Measurements from ENCODE around the gene SERINC3.

Gene SERINC3

GRCh38 chr20:44461142-44461802 is 60.6 kb downstream of the SERINC3 start:
- DNase-seq = no peak

DNA sequence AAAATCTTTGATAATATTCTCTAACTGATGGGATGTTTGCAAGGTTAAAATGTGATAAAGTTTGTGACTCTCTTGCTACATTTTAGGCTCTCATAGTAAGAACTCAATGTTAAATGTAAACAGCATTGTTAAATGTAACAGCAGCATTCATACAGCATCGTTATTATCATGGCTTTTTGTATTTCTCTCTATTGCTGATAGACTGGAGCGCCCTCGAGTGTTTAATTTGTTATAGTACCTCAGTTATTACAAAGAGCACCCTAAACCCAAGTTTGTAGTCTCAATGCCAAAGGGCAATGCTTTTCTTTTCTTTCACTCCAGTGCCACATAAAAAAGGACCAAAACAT is 61.1 kb downstream of the SERINC3 start:
- DNase-seq = peak; percentile 38

- no peak for DNase-seq
Measured at GRCh38 chr20:44459271-44459670, 62.6 kb downstream of the SERINC3 start.

- no peak for DNase-seq
Measured at GRCh38 chr20:44457016-44457415, 64.9 kb downstream of the SERINC3 start.

GRCh38 chr20:44456611-44457010 is 65.3 kb downstream of the SERINC3 start:
- no peak for DNase-seq

- peak; percentile 8 for DNase-seq
Measured at GRCh38 chr20:44455126-44455525, 66.7 kb downstream of the SERINC3 start.

DNA sequence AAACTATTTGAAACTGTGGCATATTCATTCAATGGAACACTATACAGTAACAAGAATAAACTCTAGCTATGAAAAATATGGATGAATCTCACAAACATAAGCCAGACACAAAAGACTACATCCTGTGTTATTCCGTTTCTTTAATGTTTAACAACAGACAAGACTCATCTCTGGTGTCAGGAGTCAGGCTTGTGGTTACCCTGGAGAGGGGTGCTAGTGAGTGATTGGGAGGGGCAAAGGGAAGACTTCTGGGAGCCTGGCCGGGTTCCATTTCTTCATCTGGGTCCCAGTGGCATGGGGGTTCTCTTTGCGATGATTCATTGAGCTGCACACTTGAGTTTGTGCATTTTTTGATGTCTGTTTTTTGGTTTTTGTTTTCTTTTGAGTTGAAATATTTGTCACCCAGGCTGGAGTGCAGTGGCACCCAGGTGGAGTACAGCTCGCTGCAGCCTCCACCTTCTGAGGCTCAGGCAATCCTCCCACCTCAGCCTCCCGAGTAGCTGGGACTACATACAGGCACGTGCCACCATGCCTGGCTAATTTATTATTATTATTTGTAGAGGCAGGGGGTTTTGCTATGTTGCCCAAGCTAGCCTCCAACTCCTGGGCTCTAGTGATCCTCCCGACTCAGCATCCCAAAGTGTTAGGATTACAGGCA is 67.4 kb downstream of the SERINC3 start:
- no peak for DNase-seq

DNA sequence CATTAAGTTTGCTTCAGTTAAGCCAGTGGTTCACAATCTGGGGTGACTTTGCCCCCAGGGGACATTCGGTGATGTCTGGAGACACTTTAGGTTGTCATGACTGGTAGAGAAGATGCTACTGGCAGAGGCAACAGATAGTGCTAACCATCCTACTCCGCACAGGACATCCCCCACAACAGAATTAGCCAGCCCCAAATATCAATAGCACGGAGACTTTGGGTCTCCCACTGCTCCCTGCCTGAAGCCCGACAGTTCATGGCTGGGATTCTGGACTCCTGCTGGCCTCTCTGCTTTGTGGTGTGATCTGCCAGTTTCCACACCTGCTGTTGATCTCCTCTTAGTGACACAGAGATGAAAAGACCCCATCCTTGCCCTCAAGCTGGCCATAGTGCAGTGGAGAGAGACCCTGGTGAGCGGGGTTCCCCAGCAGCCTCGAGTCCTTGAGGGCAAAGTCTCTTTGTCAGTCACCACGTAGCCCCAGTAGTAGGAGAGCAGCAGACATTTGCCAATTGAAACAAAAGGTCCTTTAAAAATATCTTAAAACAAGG is 70.9 kb downstream of the SERINC3 start:
- DNase-seq = no peak

- no peak for DNase-seq
Measured at GRCh38 chr20:44450281-44450889, 71.5 kb downstream of the SERINC3 start.

- no peak for DNase-seq
Measured at GRCh38 chr20:44449864-44450263, 72.0 kb downstream of the SERINC3 start.

DNA sequence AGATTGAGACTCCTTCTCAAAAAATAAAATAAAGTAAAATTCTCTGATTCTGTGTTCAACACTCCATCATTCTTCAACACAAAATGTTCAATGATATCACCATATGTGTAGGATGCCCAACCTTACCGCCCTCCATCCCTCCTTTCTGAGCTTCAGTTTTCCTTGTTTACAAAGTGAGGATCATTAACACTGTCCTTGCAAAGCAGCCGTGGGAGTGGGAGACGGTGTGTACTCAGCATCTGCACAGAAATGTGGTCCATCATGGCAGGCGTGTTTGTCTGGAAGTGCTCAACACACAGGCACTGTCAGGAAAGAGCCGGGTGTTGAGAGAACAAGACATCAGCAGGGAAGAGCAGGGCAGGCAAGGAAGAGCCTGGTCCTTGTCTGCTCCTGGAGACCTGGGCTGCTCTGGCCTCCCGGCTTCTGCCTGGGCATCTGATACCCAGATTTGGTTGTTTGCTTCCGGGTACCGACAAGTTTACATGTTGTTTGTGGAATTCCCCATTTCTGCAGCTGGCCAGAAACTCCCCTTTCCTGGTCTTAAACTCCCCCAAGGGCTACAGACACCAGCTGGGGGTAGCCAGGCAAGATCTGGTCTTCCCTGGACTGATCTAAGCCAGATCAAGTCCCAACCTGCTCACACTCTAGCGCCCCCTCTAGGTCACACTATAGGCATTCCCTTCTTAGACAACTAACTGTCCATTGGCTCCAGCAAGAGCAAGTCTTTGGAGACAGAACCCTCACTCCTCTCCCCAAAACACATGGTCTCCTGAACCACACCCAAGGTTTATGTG is 72.9 kb downstream of the SERINC3 start:
- DNase-seq = peak; percentile 16

- no peak for DNase-seq
Measured at GRCh38 chr20:44447827-44448419, 73.9 kb downstream of the SERINC3 start.
